ENCODE measurements around the gene CST6.

CST6 gene

GRCh38 chr11:66056501-66056900, 44.7 kb downstream of the CST6 start:
- DNase-seq (ENCODE audit: low spot score) = no peak
- no peak for TF ChIP-seq CTCF (IDR thresholded peaks at IDR 0.05)
- no peak overlapping the region for H3K27ac ChIP-seq
- H3K4me3 ChIP-seq = no peak overlapping the region

GRCh38 chr11:66059966-66060680, 48.3 kb downstream of the CST6 start:
- H3K4me3 ChIP-seq = no peak overlapping the region
- DNase-seq (ENCODE audit: low spot score) = no peak
- no peak for TF ChIP-seq CTCF (IDR thresholded peaks at IDR 0.05)
- H3K27ac ChIP-seq = no peak overlapping the region

- TF ChIP-seq CTCF (IDR thresholded peaks at IDR 0.05) = no peak
- DNase-seq (ENCODE audit: low spot score) = no peak
- Histone ChIP-seq H3K27ac (no peak overlapping the region), H3K4me3 (no peak overlapping the region)
Observed at GRCh38 chr11:66061268-66061667, 49.5 kb downstream of the CST6 start.

- no peak overlapping the region for H3K27ac ChIP-seq
- TF ChIP-seq CTCF (IDR thresholded peaks at IDR 0.05) = no peak
- no peak for DNase-seq (ENCODE audit: low spot score)
- H3K4me3 ChIP-seq = no peak overlapping the region
Observed at GRCh38 chr11:66062408-66062807, 50.6 kb downstream of the CST6 start.

Data from coronary artery (tissue), 2 donors.